Large intestine (tissue), 3 donors: ENCODE data around the gene FUCA1. TPM values are rescaled to one million over a fixed set of nuclear protein-coding genes. Genes with fewer than 3 reads are reported as not detected.

ENCODE experiments used
- DNase-seq, 2 donors: peaks; one replicate each; pipeline versions ENCODE4 v3.0.0 to v3.0.0-alpha.2; 2013
- H3K27ac ChIP-seq: one replicate; pipeline ENCODE4 v1.5.1; 2013; ENCODE audit warnings: low read length
- H3K27me3 ChIP-seq: 2 replicates; pipeline ENCODE4 v1.6.1; 2013; ENCODE audit warnings: low read length; ENCODE audit not compliant: control insufficient read depth, insufficient read depth
- H3K36me3 ChIP-seq: 2 replicates; pipeline ENCODE4 v1.6.1; 2013; ENCODE audit warnings: low read length; ENCODE audit not compliant: control insufficient read depth, insufficient read depth
- H3K4me1 ChIP-seq: one replicate; pipeline ENCODE4 v1.6.1; 2013; ENCODE audit warnings: low read length; ENCODE audit not compliant: control insufficient read depth, insufficient read depth
- H3K4me3 ChIP-seq: one replicate; pipeline ENCODE4 v1.5.1; 2013; ENCODE audit warnings: low read length
- H3K9me3 ChIP-seq: one replicate; pipeline ENCODE4 v1.6.1; 2013; ENCODE audit warnings: mild to moderate bottlenecking, low read depth, low read length, moderate library complexity; ENCODE audit not compliant: control insufficient read depth
- WGBS: methylation state at CpG from one replicate; pipeline ENCODE4 v1.1.5; 2013; ENCODE audit warnings: low lambda C conversion rate; ENCODE audit not compliant: insufficient coverage; 5-methylcytosine and 5-hydroxymethylcytosine counted together
- polyA plus RNA-seq: library from polyadenylated mRNA; unstranded; fragments of 120-200 nt; gene quantifications from one replicate; pipeline ENCODE4 v1.2.1, GENCODE V29; 2013

FUCA1 gene
- polyA plus RNA-seq, 1 donor: 68.2 TPM

DNA sequence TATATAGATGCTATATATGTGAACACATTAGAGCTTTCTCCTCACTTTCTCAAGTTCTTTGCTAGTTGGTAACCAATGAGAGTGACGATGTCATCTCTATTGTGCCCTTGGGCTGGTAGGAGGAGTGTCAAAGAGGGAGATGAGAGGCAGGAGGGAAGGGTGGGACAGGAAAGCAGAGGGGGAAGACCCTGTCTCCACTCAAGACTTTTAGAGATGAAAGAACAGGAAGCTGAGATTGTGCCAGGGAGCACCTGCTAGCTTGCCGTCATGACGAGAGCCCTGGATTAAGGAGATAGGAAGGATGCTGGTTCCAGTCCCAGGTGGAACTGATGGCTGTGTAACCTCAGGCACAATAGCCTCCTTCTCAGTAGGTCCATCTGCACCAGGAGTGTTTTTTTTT is 28.4 kb upstream of the FUCA1 start:
- WGBS: no CpG with 5 or more reads among the region's 3 CpGs
- Histone ChIP-seq H3K9me3 (no peaks in the 10 kb centered on the region), H3K4me1 (no peaks in the 10 kb centered on the region), H3K36me3 (no peaks in the 10 kb centered on the region), H3K27ac (no peak overlapping the region), H3K4me3 (no peak overlapping the region), H3K27me3 (peaks cover 12% of the 10 kb centered on the region)
- DNase-seq: no peak

GRCh38 chr1:23895993-23896392 is 27.9 kb upstream of the FUCA1 start:
- Histone ChIP-seq H3K4me1 (no peaks in the 10 kb centered on the region), H3K27ac (no peak overlapping the region), H3K27me3 (peaks cover 7% of the 10 kb centered on the region), H3K36me3 (no peaks in the 10 kb centered on the region), H3K4me3 (no peak overlapping the region), H3K9me3 (no peaks in the 10 kb centered on the region)
- WGBS: no CpG with 5 or more reads among the region's 4 CpGs
- DNase-seq: no peak

GRCh38 chr1:23895082-23895481 is 27.0 kb upstream of the FUCA1 start:
- H3K27me3 ChIP-seq: peaks cover 5% of the 10 kb centered on the region
- no peak for DNase-seq
- H3K4me3 ChIP-seq: no peak overlapping the region
- no CpG with 5 or more reads among the region's 5 CpGs for whole genome bisulfite sequencing
- H3K9me3 ChIP-seq: no peaks in the 10 kb centered on the region
- no peak overlapping the region for H3K27ac ChIP-seq
- no peaks in the 10 kb centered on the region for H3K36me3 ChIP-seq
- no peaks in the 10 kb centered on the region for H3K4me1 ChIP-seq

GRCh38 chr1:23889074-23889473 is 21.0 kb upstream of the FUCA1 start:
- no peak overlapping the region for H3K4me3 ChIP-seq
- no peaks in the 10 kb centered on the region for H3K27me3 ChIP-seq
- H3K36me3 ChIP-seq: no peaks in the 10 kb centered on the region
- no peak overlapping the region for H3K27ac ChIP-seq
- no peaks in the 10 kb centered on the region for H3K9me3 ChIP-seq
- no CpG with 5 or more reads among the region's 5 CpGs for WGBS
- no peaks in the 10 kb centered on the region for H3K4me1 ChIP-seq
- no peak for DNase-seq

DNA sequence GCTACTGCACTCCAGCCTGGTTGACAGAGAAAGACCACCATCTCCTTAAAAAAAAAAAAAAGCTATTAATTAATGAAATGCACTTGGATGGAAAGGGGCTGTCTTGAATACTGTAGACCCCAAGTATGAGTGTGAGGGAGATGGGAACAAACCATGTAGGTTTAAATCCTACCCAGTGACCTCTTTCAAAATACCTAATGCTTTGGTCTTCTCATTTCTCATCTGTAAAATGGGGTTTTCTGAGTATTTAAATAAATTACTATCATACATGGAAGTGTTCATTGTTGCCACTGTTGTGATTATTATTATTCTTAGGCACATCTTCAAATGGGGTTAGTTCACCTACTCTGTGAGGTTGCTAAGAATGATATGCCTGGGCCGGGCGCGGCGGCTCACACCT is 17.1 kb upstream of the FUCA1 start:
- DNase-seq: no peak
- H3K9me3 ChIP-seq: no peaks in the 10 kb centered on the region
- no CpG with 5 or more reads among the region's 4 CpGs for WGBS
- H3K4me3 ChIP-seq: no peak overlapping the region
- H3K36me3 ChIP-seq: no peaks in the 10 kb centered on the region
- H3K27me3 ChIP-seq: no peaks in the 10 kb centered on the region
- H3K27ac ChIP-seq: no peak overlapping the region
- no peaks in the 10 kb centered on the region for H3K4me1 ChIP-seq

GRCh38 chr1:23882746-23883145 is 14.7 kb upstream of the FUCA1 start:
- peaks cover 11% of the 10 kb centered on the region for H3K9me3 ChIP-seq
- H3K27me3 ChIP-seq: no peaks in the 10 kb centered on the region
- WGBS: 40% methylated on average over 2 of the region's 4 CpGs
- H3K36me3 ChIP-seq: no peaks in the 10 kb centered on the region
- no peak for DNase-seq
- H3K4me3 ChIP-seq: no peak overlapping the region
- no peaks in the 10 kb centered on the region for H3K4me1 ChIP-seq
- no peak overlapping the region for H3K27ac ChIP-seq

- no peaks in the 10 kb centered on the region for H3K27me3 ChIP-seq
- no peak for DNase-seq
- H3K27ac ChIP-seq: no peak overlapping the region
- peaks cover 11% of the 10 kb centered on the region for H3K9me3 ChIP-seq
- no peaks in the 10 kb centered on the region for H3K4me1 ChIP-seq
- H3K4me3 ChIP-seq: no peak overlapping the region
- no peaks in the 10 kb centered on the region for H3K36me3 ChIP-seq
- WGBS: no CpG with 5 or more reads among the region's 1 CpG
Measured at GRCh38 chr1:23879809-23880208, 11.7 kb upstream of the FUCA1 start.

DNA sequence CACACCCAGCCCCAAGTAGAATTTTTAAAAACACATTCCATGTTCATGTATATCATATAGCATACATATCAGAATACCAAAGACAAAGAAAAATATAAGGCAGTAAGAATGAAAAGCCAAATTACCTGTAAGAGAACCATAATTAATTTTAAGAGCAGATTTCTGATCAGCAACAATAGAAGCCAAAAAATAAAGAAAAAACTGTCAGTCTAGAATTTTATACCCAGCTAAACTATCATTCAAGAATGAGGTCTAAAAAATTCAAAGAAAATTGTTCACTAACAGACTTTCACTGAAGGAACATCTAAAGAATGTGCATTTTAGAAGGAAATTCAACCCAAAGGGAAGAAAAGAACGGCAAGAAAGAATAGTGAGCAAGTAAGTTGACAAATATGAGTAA is 10.6 kb upstream of the FUCA1 start:
- H3K27ac ChIP-seq: no peak overlapping the region
- no peak overlapping the region for H3K4me3 ChIP-seq
- 88% methylated on average over 1 of the region's 1 CpG for WGBS
- H3K27me3 ChIP-seq: no peaks in the 10 kb centered on the region
- DNase-seq: no peak
- H3K4me1 ChIP-seq: no peaks in the 10 kb centered on the region
- H3K36me3 ChIP-seq: no peaks in the 10 kb centered on the region
- peaks cover 11% of the 10 kb centered on the region for H3K9me3 ChIP-seq

- H3K4me1 ChIP-seq: no peaks in the 10 kb centered on the region
- H3K27me3 ChIP-seq: no peaks in the 10 kb centered on the region
- H3K4me3 ChIP-seq: no peak overlapping the region
- no peak overlapping the region for H3K27ac ChIP-seq
- WGBS: no CpG with 5 or more reads among the region's 3 CpGs
- no peaks in the 10 kb centered on the region for H3K36me3 ChIP-seq
- no peak for DNase-seq
- peaks cover 11% of the 10 kb centered on the region for H3K9me3 ChIP-seq
Measured at GRCh38 chr1:23875382-23875781, 7.3 kb upstream of the FUCA1 start.

- H3K27ac ChIP-seq: no peak overlapping the region
- H3K27me3 ChIP-seq: peaks cover 5% of the 10 kb centered on the region
- H3K4me3 ChIP-seq: no peak overlapping the region
- 100% methylated on average over 1 of the region's 3 CpGs for WGBS
- H3K36me3 ChIP-seq: no peaks in the 10 kb centered on the region
- no peaks in the 10 kb centered on the region for H3K9me3 ChIP-seq
- H3K4me1 ChIP-seq: peaks cover under 1% of the 10 kb centered on the region
- DNase-seq: no peak
Measured at GRCh38 chr1:23872421-23872820, 4.3 kb upstream of the FUCA1 start.

DNA sequence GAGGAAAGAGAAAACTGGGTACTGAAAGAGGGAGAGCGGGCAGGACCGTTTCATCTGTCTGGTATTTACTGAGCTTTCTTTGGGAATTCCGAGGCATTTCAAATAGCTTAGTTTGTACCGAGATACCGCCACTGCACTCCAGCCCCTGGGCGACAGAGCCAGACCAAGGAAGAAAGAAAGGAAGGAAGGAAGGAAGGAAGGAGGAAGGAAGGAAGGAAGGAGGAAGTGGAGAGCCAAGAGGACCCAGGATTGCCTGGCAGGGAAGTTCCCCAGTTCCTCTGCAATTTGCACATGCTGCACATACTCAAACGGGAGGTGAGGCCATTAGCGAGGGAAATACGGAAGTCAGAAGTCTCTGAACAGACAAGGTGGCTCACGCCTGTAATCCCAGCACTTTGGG is 961 bp upstream of the FUCA1 start:
- no peak for DNase-seq
- H3K9me3 ChIP-seq: no peaks in the 10 kb centered on the region
- 33% methylated on average over 3 of the region's 10 CpGs for WGBS
- peaks cover 6% of the 10 kb centered on the region for H3K36me3 ChIP-seq
- H3K4me1 ChIP-seq: peaks cover 18% of the 10 kb centered on the region
- H3K27me3 ChIP-seq: peaks cover 5% of the 10 kb centered on the region
- H3K27ac ChIP-seq: no peak overlapping the region
- H3K4me3 ChIP-seq: peak overlapping the region; percentile 79
